Fibroblast of lung (primary cell): Measurements from ENCODE around the gene CRADD.

ENCODE experiments used
- EZH2 ChIP-seq: IDR thresholded peaks from 2 replicates; pipeline ENCODE4 v1.5.1; 2012; ENCODE audit warnings: low read length, control low read depth, mild to moderate bottlenecking; ENCODE audit errors: missing control alignments
- TF ChIP-seq, protein P1 (sequence below), 2 donors: IDR thresholded peaks in 1 of 2; conservative IDR thresholded peaks in 1 of 2; 1 replicate in 1 of 2; 2 replicates in 1 of 2; pipeline ENCODE4 v1.5.1; 2011 to 2012; ENCODE audit warnings: low read length in 2 of 2, control low read depth in 1 of 2, inconsistent platforms in 1 of 2, low read depth in 1 of 2, mild to moderate bottlenecking in 1 of 2

GRCh38 chr12:93852173-93852591 lies 175.0 kb downstream of the CRADD start:
- TF ChIP-seq, protein P1, sequence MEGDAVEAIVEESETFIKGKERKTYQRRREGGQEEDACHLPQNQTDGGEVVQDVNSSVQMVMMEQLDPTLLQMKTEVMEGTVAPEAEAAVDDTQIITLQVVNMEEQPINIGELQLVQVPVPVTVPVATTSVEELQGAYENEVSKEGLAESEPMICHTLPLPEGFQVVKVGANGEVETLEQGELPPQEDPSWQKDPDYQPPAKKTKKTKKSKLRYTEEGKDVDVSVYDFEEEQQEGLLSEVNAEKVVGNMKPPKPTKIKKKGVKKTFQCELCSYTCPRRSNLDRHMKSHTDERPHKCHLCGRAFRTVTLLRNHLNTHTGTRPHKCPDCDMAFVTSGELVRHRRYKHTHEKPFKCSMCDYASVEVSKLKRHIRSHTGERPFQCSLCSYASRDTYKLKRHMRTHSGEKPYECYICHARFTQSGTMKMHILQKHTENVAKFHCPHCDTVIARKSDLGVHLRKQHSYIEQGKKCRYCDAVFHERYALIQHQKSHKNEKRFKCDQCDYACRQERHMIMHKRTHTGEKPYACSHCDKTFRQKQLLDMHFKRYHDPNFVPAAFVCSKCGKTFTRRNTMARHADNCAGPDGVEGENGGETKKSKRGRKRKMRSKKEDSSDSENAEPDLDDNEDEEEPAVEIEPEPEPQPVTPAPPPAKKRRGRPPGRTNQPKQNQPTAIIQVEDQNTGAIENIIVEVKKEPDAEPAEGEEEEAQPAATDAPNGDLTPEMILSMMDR (conservative IDR thresholded peaks at IDR 0.05 in 1 of 2, IDR thresholded peaks at IDR 0.05 in 1 of 2; ENCODE audit: low read depth in 1 of 2, low read length in 2 of 2) = no peak
- no peak for TF ChIP-seq EZH2
